ENCODE measurements around the gene PAX8.
"Not testable (repeated sequence)": the region's sequence is repeated elsewhere in the genome, so short reads cannot be mapped to it uniquely, and the experiment has no call there.

Gene PAX8

DNA sequence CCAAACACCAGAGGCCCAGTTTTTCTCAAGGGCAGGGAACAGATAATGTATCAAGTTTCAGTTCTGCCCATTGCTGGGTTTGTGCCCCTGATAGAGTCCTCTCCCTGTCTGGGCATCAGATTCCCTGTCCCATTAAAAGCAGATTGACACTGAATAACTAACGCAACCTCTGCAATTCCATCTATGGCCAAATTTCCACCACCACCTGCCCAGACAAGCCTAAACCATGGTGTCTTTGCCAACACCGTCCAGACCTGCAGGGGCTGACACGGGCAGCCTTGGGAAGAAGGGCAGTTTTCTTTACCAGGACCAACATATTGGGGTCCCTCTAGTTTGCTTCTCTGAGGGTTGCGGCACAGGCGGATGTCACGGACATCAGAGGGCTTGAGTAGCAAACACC, 26.4 kb upstream of the PAX8 start:
- DNase-seq (ENCODE audit: low spot score in 2 of 2) (no peak), ATAC-seq (no peak)
- no peaks in the 10 kb centered on the region for H3K4me1 Mint-ChIP-seq
- H3K27ac Mint-ChIP-seq, result no peak overlapping the region
- H3K9me3 Mint-ChIP-seq, result no peaks in the 10 kb centered on the region
- no peaks in the 10 kb centered on the region for H3K36me3 Mint-ChIP-seq
- H3K4me3 Mint-ChIP-seq, result no peak overlapping the region

DNA sequence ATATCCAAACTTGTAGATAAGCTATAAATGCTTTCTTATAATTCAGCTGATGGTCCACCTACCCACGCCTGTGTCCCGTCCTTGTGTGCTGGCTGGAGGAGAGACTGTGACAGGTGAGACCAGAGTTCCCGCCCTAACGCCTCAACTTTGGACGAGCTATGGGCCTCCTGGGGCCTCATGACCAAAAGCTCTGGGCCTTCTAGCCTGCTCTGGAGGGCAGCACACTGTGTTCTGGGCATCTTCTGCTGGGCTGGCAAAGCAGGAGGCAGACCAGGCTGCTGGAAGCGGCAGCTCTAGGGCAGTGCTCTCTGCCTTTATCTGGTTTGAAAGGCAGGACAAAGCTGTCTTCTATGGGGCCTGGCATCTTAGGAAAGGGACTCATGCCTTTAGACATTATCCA, 26.0 kb upstream of the PAX8 start:
- H3K9me3 Mint-ChIP-seq, result no peaks in the 10 kb centered on the region
- no peak overlapping the region for H3K27ac Mint-ChIP-seq
- ATAC-seq (no peak), DNase-seq (ENCODE audit: low spot score in 2 of 2) (no peak)
- H3K4me3 Mint-ChIP-seq, result no peak overlapping the region
- H3K4me1 Mint-ChIP-seq, result no peaks in the 10 kb centered on the region
- no peaks in the 10 kb centered on the region for H3K36me3 Mint-ChIP-seq

DNA sequence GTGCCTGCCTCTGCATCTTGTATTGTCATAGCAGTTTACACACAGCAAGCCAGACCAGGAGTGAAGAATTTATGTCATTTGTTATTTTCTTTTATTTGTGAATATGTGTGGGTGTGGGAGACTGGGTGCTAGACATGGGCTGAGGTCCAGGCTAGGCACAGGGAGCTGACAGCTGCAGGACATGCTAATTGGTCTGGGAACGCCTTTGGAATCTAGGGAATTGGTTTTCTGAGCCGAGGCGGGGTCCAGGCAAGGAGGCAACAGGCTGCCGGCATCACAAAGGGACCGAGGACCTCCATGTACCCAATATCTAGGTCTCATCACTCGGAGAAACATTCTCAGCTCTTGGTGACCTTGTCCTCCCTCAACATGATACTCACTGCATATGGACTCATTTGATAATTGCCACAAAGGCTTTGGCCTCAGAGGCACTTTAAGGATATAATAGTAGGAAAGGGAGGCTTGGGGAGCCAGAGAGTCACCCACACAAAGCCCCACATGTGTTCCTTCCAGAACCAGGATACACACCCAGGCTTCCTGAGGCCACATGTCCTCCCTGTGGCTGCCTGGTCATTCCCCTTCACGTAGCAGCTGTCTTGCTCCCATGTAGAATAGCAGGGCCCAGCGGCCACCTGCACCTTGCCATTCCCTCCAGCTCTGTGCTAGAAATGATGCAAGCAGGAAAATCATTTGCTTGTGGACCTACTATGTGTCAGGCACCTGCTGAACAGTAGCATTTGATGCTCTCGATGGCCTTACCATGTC, 23.7 kb upstream of the PAX8 start:
- DNase-seq (ENCODE audit: low spot score in 2 of 2); H3K4me3 Mint-ChIP-seq; H3K9me3 Mint-ChIP-seq; H3K4me1 Mint-ChIP-seq; H3K27ac Mint-ChIP-seq; H3K36me3 Mint-ChIP-seq; ATAC-seq: not testable (repeated sequence)

DNA sequence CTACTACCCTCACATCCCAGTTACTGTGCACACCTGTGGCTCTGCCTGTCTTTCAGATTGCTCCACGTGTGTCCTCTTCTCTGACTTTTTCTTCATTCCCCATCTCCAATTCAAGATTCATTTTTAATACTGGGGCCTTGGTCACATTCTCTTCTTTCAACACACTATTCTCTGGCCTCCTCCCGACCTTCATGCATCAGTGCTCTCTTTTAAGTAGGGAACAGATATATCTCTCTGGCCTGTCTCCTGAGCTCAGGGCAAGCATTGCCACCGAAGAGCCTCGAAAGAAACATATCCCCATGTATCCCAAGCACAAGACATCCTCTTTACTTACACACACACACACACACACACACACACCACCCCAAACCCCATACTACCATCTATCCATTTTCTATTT, 21.6 kb upstream of the PAX8 start:
- no peak for DNase-seq (ENCODE audit: low spot score in 2 of 2)
- no peaks in the 10 kb centered on the region for H3K36me3 Mint-ChIP-seq
- H3K4me1 Mint-ChIP-seq, result no peaks in the 10 kb centered on the region
- no peak overlapping the region for H3K27ac Mint-ChIP-seq
- H3K9me3 Mint-ChIP-seq, result no peaks in the 10 kb centered on the region
- H3K4me3 Mint-ChIP-seq, result no peak overlapping the region
- ATAC-seq, result no peak

DNA sequence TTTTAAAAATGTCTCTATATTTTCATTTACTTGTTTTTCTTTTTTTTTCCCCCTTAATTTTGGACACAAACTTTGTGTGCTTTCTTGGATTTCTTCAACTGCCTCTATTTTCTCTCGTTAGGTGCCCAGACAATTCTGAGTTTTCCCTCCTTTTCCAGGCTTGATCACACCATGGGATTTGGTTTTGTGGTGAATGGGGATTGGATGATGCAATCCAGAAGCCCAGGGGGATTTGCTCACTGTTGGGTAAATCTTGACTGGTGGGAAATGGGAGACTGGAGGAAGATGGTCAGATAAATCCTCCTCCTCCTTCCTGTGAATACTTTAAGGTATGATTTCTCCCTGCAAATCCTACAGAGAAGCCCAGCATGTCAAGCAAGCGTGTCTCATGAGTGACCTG, 19.5 kb upstream of the PAX8 start:
- no peaks in the 10 kb centered on the region for H3K36me3 Mint-ChIP-seq
- H3K4me3 Mint-ChIP-seq, result no peak overlapping the region
- H3K27ac Mint-ChIP-seq, result no peak overlapping the region
- ATAC-seq (no peak), DNase-seq (ENCODE audit: low spot score in 2 of 2) (no peak)
- H3K9me3 Mint-ChIP-seq, result no peaks in the 10 kb centered on the region
- H3K4me1 Mint-ChIP-seq, result no peaks in the 10 kb centered on the region

DNA sequence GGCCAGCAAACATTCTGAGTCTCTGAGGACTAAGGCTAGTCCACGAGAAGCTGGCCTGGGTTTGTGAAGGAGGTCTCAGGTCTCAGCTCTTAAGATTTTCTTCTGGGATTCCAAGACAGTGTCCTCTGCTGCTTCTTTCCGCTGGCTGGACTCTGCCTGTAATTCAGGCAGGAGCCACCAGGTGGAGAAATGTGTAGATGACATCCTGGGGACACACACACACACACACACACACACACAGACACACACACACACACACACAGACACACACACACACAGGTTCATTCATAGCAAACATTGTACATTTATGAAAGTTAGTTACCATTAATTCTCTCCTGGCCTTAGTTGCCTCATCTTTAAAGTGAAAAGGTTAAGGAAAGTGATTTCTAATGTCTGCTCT, 18.9 kb upstream of the PAX8 start:
- DNase-seq (ENCODE audit: low spot score in 2 of 2) (peak in 1 of 2 donors; percentile 24), ATAC-seq (peak; percentile 45)
- not testable (repeated sequence) for H3K27ac Mint-ChIP-seq

DNA sequence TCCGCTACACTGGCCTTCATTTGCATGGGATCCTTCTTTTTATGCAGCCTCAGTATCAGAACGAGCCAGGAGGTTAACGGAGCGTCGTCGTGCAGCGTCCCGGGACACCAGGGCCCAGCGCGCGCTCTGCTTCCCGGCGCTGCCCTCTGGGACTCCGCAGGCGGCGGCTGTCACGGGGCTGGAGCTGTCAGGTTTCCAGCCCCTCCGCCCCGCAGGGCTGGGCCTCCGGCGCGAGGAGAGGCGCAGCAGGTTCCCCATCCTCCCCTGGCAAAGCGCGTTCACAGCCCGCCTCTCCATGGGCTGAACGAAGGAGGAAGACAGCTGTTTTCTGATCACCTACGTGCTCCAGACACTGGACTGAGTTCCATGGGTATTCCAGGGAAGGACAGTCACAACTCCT, 12.5 kb upstream of the PAX8 start:
- DNase-seq (ENCODE audit: low spot score in 2 of 2), result no peak
- ATAC-seq, result no peak
- Mint-ChIP-seq H3K4me3 (no peak overlapping the region), H3K4me1 (no peaks in the 10 kb centered on the region), H3K27ac (no peak overlapping the region), H3K9me3 (no peaks in the 10 kb centered on the region), H3K36me3 (no peaks in the 10 kb centered on the region)

More for the DNA sequence above, 18.9 kb upstream of the PAX8 start:
- H3K4me1 Mint-ChIP-seq, H3K4me3 Mint-ChIP-seq, H3K36me3 Mint-ChIP-seq, H3K9me3 Mint-ChIP-seq: not testable (repeated sequence)

DNA sequence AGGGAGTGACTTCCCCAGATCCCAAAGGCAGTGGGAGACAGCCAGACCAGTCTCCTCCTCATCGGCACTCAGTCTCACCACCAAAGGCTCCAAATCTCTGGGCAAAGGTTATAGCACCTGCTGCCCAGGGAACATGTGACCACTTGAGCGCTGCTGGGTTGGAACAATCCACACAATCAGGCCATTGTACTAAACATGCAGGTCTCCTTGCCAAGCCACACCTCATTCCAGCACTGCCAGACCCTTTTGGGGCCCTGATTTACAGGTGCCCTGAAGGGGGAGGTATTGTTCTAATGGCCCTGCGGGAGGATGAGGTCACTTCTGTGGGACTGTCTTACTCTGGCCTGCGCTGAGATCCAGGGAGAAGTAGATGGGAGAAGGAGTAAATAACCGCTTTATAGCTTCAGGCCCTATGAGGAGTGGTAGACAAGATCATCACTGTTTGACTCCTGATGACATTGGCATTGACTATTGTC, 10.0 kb upstream of the PAX8 start:
- not testable (repeated sequence) for H3K27ac Mint-ChIP-seq; ATAC-seq; H3K4me3 Mint-ChIP-seq; DNase-seq (ENCODE audit: low spot score in 2 of 2); H3K36me3 Mint-ChIP-seq; H3K4me1 Mint-ChIP-seq; H3K9me3 Mint-ChIP-seq

DNA sequence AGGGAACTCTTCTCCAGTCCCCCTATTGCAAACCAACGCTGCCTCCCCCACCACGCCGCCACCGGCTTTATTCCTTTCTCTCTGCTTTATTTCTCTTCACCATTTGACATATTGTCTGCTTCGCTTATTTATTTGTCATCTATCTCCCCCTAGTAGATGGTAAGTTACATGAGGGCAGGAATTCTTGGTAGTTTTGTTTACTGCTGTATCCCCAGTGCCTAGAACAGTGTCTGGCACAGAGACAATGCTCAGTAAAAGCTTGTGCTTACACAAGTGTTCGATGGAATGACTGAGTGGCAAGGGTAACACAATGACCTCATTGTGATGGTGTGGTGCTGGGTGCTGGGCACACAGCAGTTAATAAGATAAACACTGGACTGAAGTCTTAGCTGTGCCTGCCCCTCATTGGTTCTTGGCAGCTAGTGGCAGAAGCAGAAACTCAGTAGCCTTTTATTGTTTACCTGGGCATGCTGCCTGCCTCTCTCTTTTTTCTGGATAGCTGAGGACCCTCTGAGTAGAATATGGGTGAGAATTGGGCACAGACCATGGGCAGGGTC, 9.5 kb upstream of the PAX8 start:
- not testable (repeated sequence) for DNase-seq (ENCODE audit: low spot score in 2 of 2); H3K9me3 Mint-ChIP-seq; H3K27ac Mint-ChIP-seq; H3K4me3 Mint-ChIP-seq; ATAC-seq; H3K36me3 Mint-ChIP-seq; H3K4me1 Mint-ChIP-seq

DNA sequence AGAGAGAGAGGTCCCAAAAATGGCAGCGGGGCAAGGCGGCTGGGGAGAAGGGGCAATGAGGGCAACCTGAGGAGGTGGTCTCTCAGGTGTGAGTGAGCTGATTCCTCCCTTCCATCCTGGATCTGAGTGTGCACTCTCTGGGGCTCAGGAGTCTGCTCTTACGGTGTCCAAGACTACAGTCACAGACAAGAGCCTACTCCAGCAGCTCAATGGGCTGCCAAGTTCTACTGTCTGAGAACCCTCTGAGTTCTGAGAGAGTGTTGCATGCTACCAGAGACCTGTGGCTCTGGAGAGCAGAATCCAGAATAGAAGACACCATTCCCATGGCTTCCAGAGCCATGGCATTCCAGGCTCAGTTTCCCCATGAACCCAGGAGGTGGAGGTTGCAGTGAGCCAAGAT, 7.1 kb upstream of the PAX8 start:
- Mint-ChIP-seq H3K36me3 (no peaks in the 10 kb centered on the region), H3K4me1 (no peaks in the 10 kb centered on the region), H3K9me3 (no peaks in the 10 kb centered on the region), H3K27ac (no peak overlapping the region), H3K4me3 (no peak overlapping the region)
- DNase-seq (ENCODE audit: low spot score in 2 of 2) (no peak), ATAC-seq (no peak)

DNA sequence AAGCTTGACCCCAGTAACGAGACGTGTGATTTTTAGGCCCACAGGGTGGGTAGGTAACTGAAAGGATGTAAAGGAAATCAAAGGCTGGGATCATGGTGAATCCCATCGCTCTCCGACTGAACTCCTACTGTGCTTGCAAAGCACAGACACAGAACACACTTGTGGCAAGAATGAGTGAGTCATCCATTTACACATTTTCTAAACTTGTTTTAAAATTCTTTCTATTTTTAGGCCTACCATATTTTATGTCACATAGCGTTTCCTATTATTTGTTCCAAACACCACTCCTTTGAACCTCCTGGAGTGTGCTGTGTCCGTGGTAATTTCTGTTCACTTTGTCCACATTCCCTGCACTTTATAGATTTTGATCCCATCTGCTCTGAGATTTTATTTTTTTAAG, 6.3 kb upstream of the PAX8 start:
- not testable (repeated sequence) for H3K9me3 Mint-ChIP-seq; H3K36me3 Mint-ChIP-seq; H3K4me3 Mint-ChIP-seq; H3K4me1 Mint-ChIP-seq; H3K27ac Mint-ChIP-seq; ATAC-seq; DNase-seq (ENCODE audit: low spot score in 2 of 2)

DNA sequence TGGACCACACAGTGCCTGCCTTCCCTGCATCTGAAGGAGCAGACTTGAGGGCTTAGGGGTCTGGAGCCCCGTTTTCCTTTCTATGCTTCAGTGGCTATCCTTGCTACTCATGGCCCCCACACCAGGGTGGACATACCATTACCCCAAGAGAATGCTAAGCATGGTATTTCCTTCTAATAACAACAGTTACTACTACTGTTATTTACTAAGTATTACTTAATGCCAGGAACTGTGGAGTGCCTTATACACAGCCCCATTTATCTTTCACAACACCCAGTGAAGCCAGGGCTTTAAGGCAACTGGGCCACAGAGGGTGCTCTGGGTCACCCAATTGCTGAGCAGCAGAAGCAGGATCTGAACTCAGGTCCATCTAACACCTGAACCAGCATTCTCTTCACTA, 5.8 kb upstream of the PAX8 start:
- H3K27ac Mint-ChIP-seq, result no peak overlapping the region
- no peak overlapping the region for H3K4me3 Mint-ChIP-seq
- DNase-seq (ENCODE audit: low spot score in 2 of 2) (no peak), ATAC-seq (no peak)
- no peaks in the 10 kb centered on the region for H3K9me3 Mint-ChIP-seq
- peaks cover 5% of the 10 kb centered on the region for H3K4me1 Mint-ChIP-seq
- H3K36me3 Mint-ChIP-seq, result no peaks in the 10 kb centered on the region

DNA sequence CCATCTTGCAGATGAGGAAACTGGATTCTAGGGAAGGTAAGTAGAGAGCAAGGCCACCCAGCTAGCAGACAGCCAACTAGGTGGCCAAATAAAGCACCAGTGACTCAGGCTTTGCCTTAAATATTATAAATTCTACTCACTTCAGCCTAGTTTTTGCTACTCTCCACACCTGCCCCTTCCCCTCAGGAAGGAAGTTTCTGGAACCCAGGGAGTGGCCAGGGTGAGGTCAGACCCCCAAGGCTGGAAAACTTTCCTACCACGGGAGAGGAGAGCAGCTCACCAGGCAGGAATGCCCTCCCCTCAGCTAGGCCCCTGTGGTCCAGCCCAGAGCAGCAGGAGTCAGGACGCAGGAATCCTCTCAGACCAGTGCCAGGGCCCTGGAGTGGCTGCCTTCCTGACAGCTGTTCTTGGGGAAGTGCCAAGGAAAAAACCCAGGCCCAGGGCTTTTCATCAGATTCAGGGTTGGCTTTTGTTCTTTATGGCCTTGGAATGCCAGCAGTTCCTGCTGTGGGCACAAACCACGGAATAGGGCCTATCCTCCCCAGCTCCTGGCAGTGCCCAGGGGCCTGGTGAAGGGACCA, 5.1 kb upstream of the PAX8 start:
- DNase-seq (ENCODE audit: low spot score in 2 of 2) (no peak), ATAC-seq (no peak)
- peaks cover 5% of the 10 kb centered on the region for H3K4me1 Mint-ChIP-seq
- no peaks in the 10 kb centered on the region for H3K9me3 Mint-ChIP-seq
- H3K36me3 Mint-ChIP-seq, result no peaks in the 10 kb centered on the region
- H3K27ac Mint-ChIP-seq, result no peak overlapping the region
- no peak overlapping the region for H3K4me3 Mint-ChIP-seq

DNA sequence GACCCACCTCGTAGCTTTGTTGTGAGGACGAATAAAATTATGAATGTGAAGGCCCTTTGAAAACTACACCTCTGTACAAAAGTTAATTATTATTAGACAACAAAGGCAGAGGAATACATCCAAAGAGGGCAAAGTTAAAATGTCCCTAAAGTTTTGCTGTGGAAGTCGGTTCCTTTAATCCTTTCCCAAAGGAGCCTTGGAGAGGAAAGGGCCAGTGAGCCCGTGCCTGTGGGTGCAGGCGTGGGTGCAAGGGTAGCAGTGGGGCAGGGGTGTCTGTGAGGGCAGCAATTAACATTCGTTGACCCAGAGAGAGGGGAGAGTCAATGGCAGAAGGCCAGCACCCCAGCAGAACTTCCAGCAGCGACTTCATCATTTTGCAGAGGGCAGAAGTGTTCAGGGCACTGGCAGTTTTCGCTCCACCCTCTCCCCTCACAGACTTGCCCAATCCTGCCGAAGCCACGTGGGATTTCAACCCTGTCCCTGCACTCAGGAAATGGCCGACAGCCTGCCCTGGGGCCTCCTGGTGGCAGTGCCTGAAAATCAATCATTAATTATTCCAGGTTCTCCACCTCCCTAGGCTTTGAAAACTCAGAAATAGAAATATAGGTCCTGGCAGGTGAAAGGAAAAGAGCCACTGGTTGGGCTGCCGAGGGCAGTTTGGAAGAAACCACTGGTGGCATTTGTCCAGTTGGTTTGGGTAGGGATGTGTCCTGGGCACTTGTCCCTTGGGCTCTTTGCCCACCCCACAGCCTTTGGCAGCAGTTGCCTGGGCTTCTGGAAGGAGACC, 4.2 kb upstream of the PAX8 start:
- Mint-ChIP-seq H3K4me3 (no peak overlapping the region), H3K9me3 (no peaks in the 10 kb centered on the region), H3K36me3 (no peaks in the 10 kb centered on the region), H3K27ac (no peak overlapping the region), H3K4me1 (peaks cover 5% of the 10 kb centered on the region)
- DNase-seq (ENCODE audit: low spot score in 2 of 2) (no peak), ATAC-seq (no peak)

DNA sequence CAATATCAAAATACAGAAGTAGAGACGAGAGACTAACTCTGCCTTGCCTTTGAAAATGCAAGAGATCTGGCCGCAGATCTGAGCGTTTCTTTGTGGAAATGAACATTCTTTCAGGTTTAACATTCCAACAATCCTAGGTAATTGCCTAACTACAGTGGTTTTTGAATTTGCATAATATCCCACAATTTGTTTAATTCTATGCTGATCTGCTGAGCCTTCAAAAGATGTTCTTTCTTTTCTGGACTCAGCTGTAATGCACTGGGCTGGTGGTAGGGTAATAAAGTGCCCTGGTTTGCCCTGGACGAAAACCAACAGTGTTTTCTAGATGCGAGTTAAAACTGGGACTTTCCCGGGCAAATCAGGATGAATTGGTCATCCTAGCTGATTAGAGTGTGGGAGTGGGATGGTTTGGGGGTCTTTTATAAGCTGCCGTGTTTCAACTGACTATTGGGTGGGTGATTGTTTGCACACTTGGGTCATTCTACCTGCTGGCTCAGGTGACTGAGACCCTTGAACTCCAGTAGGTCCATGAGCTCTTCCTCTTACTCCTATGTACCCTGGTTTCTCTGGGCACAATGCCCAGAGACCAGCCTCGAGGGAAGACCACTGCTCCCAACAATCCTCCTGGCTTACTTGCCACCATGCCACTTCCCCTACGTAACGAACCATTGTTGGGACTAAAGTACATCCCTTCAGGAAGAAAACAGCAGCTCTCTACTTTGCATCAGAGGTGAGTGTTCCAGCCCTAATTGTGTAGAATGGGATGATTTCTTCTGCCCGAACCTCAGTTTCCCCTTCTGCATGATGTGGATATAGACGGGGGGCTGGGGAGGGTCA, 3.4 kb upstream of the PAX8 start:
- Mint-ChIP-seq H3K4me1 (peaks cover 5% of the 10 kb centered on the region), H3K4me3 (no peak overlapping the region), H3K36me3 (no peaks in the 10 kb centered on the region), H3K9me3 (no peaks in the 10 kb centered on the region), H3K27ac (no peak overlapping the region)
- DNase-seq (ENCODE audit: low spot score in 2 of 2) (no peak), ATAC-seq (no peak)
